Kidney capillary endothelial cell (primary cell): Measurements from ENCODE around the gene SURF2.
A peak's percentile ranks its signal among the peaks of the same experiment; 100 is the strongest.

Source experiments
- DNase-seq: peaks from one replicate; pipeline ENCODE4 v3.0.0-alpha.2; 2018; ENCODE audit warnings: low spot score

The SURF2 gene

GRCh38 chr9:133401588-133401987, 45.2 kb downstream of the SURF2 start:
- no peak for DNase-seq

GRCh38 chr9:133402689-133403088, 46.3 kb downstream of the SURF2 start:
- DNase-seq, result no peak

- DNase-seq, result no peak
Observed at GRCh38 chr9:133403766-133404453, 47.6 kb downstream of the SURF2 start.

- DNase-seq, result no peak
Observed at GRCh38 chr9:133404454-133405002, 48.2 kb downstream of the SURF2 start.

GRCh38 chr9:133405508-133406438, 49.4 kb downstream of the SURF2 start:
- DNase-seq, result peak; percentile 83

GRCh38 chr9:133406480-133407307, 50.3 kb downstream of the SURF2 start:
- peak; percentile 77 for DNase-seq

- no peak for DNase-seq
Observed at GRCh38 chr9:133408042-133408441, 51.7 kb downstream of the SURF2 start.
